ENCODE measurements around the gene TEAD2.

Gene TEAD2

DNA sequence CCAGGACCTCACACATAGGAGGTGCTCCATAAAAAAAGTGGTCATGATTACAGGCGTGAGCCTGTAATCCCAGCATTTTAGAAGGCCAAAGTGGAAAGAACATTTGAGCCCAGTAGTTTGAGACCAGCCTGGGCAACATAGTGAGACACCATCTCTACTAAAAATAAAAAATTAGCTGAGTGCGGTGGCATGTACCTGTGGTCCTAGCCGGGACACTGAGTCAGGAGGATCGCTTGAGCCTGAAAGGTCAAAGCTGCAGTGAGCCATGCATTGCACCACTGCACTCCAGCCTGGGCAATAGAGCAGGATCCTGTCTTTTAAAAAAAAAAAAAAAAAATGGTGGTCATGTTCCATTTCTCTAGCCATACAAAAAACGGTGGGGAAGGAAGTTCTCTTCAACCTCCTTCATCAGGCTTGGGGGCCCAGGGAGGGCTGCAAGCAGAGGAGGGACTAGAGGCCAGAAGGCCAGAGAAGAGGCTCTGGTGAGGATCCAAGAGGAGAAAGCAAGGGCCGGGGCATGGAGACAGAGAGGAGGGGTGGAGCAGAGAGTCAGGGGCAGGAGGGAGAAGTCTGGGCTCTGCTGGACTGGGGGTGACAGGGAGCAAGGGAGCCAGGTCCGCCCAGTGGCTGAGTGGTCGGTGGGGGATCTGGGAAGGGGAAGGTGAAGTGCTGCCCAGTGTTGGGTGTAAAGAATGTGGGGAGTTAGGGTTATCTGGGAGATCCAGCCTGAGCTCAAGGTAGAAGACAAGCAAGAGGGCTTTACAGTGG lies 34.7 kb upstream of the TEAD2 start:
- DNase-seq (ENCODE audit: low read depth), result no peak
- TF ChIP-seq MYC (IDR thresholded peaks at IDR 0.05; ENCODE audit: low read depth, low read length) (no peak), POLR2A (IDR thresholded peaks at IDR 0.05; ENCODE audit: extremely low read depth, insufficient read length) (no peak), CTCF (IDR thresholded peaks at IDR 0.05; ENCODE audit: low read depth, low read length) (no peak), MAX (IDR thresholded peaks at IDR 0.05; ENCODE audit: low read depth, low read length) (no peak)
- H3K4me3 ChIP-seq (ENCODE audit: low read depth, low read length), result no peak overlapping the region

DNA sequence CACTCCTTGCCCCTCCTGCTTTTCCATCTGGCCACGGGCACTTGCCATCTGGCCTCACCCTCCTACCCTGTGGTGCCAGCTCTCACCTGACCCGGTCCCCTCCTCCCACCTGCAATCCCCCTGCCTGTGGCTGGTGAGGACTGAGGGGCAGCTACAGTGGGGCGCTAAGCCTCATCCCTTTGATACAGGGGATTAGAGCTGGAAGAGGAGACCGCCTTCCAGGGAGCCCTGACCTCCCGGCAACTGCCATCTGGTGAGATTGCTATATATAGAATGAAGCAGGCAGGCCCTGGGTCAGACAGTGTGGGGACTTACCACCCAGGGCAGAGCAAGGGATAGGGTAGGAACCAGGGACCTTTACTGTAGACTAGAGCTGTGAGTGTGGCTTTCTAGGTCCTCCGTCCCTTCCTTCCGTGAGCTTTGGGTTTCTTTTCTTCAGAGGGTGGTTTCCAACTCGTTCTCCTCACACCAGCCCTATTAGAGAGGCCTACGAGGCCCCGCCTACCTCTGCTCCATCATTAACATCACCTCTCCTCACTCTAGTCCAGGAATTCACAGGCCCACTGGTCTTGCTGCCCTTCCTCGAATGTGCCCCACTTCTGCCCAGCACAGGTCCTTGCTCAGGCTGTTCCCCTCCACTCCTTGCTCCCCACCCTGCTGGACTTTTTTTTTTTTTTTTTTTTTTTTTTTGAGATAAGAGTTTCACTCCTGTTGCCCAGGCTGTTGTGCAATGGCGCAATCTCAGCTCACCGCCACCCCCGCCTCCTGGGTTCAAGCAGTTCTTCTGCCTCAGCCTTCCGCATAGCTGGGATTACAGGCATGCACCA lies 33.6 kb upstream of the TEAD2 start:
- DNase-seq (ENCODE audit: low read depth), result no peak

GRCh38 chr19:49393881-49394280 lies 31.7 kb upstream of the TEAD2 start:
- no peak for DNase-seq (ENCODE audit: low read depth)
- no peak overlapping the region for H3K4me3 ChIP-seq (ENCODE audit: low read depth, low read length)
- TF ChIP-seq CTCF (IDR thresholded peaks at IDR 0.05; ENCODE audit: low read depth, low read length) (no peak), MYC (IDR thresholded peaks at IDR 0.05; ENCODE audit: low read depth, low read length) (no peak), MAX (IDR thresholded peaks at IDR 0.05; ENCODE audit: low read depth, low read length) (no peak), POLR2A (IDR thresholded peaks at IDR 0.05; ENCODE audit: extremely low read depth, insufficient read length) (no peak)

More for the DNA sequence above, 33.6 kb upstream of the TEAD2 start:
- no peak overlapping the region for H3K4me3 ChIP-seq (ENCODE audit: low read depth, low read length)
- TF ChIP-seq MAX (IDR thresholded peaks at IDR 0.05; ENCODE audit: low read depth, low read length), result no peak
- TF ChIP-seq POLR2A (IDR thresholded peaks at IDR 0.05; ENCODE audit: extremely low read depth, insufficient read length), result no peak
- no peak for TF ChIP-seq CTCF (IDR thresholded peaks at IDR 0.05; ENCODE audit: low read depth, low read length)
- no peak for TF ChIP-seq MYC (IDR thresholded peaks at IDR 0.05; ENCODE audit: low read depth, low read length)

- no peak overlapping the region for H3K4me3 ChIP-seq (ENCODE audit: low read depth, low read length)
- DNase-seq (ENCODE audit: low read depth), result peak; percentile 80
- TF ChIP-seq CTCF (IDR thresholded peaks at IDR 0.05; ENCODE audit: low read depth, low read length), result peak; percentile 86
- no peak for TF ChIP-seq MYC (IDR thresholded peaks at IDR 0.05; ENCODE audit: low read depth, low read length)
- TF ChIP-seq POLR2A (IDR thresholded peaks at IDR 0.05; ENCODE audit: extremely low read depth, insufficient read length), result no peak
- TF ChIP-seq MAX (IDR thresholded peaks at IDR 0.05; ENCODE audit: low read depth, low read length), result 0 out of 2 replicates have a peak, but pooled peaks have one; percentile 27
Measured at GRCh38 chr19:49391581-49392399, 29.6 kb upstream of the TEAD2 start.

- no peak for DNase-seq (ENCODE audit: low read depth)
- H3K4me3 ChIP-seq (ENCODE audit: low read depth, low read length), result no peak overlapping the region
Measured at GRCh38 chr19:49390929-49391359, 28.7 kb upstream of the TEAD2 start.

More at GRCh38 chr19:49390929-49391359, 28.7 kb upstream of the TEAD2 start:
- TF ChIP-seq MYC (IDR thresholded peaks at IDR 0.05; ENCODE audit: low read depth, low read length) (no peak), MAX (IDR thresholded peaks at IDR 0.05; ENCODE audit: low read depth, low read length) (no peak), POLR2A (IDR thresholded peaks at IDR 0.05; ENCODE audit: extremely low read depth, insufficient read length) (no peak), CTCF (IDR thresholded peaks at IDR 0.05; ENCODE audit: low read depth, low read length) (no peak)
